Psoas muscle (tissue), 8 donors: ENCODE results near the gene TGM1. TPM values are rescaled to one million over a fixed set of nuclear protein-coding genes. Genes with fewer than 3 reads are reported as not detected.

Experiments used
- ATAC-seq, 4 donors: fragments of 200-7000 bp; cut with Tn5 transposase; one replicate each; pipeline ENCODE4 v1.9.1; 2020; ENCODE audit warnings: moderate library complexity in 3 of 4, mild to moderate bottlenecking in 2 of 4
- DNase-seq, 2 donors: peaks; one replicate each; pipeline ENCODE4 v3.0.0-alpha.2; 2020
- H3K27ac ChIP-seq: fragments of 200-600 bp; one replicate; pipeline ENCODE4 v1.8.0; 2022
- H3K27me3 ChIP-seq, 3 donors: fragments of 200-600 bp in 1 of 3; one replicate each; pipeline versions ENCODE4 v1.6.1 to v1.8.0; 2013 to 2022; ENCODE audit warnings: low read length in 2 of 3, mild to moderate bottlenecking in 2 of 3, moderate library complexity in 1 of 3; ENCODE audit not compliant: insufficient read depth in 3 of 3
- H3K36me3 ChIP-seq, 2 donors: fragments of 200-600 bp in 1 of 2; one replicate each; pipeline versions ENCODE4 v1.6.1 to v1.8.0; 2013 to 2022; ENCODE audit warnings: low read depth in 1 of 2, mild to moderate bottlenecking in 1 of 2, moderate library complexity in 1 of 2; ENCODE audit not compliant: insufficient read depth in 1 of 2
- H3K4me1 ChIP-seq: fragments of 200-600 bp; one replicate; pipeline ENCODE4 v1.8.0; 2022
- H3K4me3 ChIP-seq: fragments of 200-600 bp; one replicate; pipeline ENCODE4 v1.8.0; 2022; ENCODE audit warnings: mild to moderate bottlenecking
- H3K9me3 ChIP-seq: fragments of 200-600 bp; one replicate; pipeline ENCODE4 v1.8.0; 2022
- WGBS, 3 donors: extraction: QIAGEN DNeasy Blood & Tissue Kit; methylation state at CpG; one replicate each; pipeline versions ENCODE4 v1.1.6 to v1.1.7; 2013; 5-methylcytosine and 5-hydroxymethylcytosine counted together
- intact Hi-C, 2 donors: fragments of 100-400 bp; cut with DNase I; formaldehyde crosslinking; loops; one replicate each; pipeline versions ENCODE4 v1.11.0 to v1.14.2; 2022
- polyA plus RNA-seq, 3 donors: library from polyadenylated mRNA; stranded (reverse); fragments of 200-250 nt; gene quantifications; one replicate each; pipeline ENCODE4 v1.2.3, GENCODE V29; 2013
- total RNA-seq, 4 donors: library from RNA; stranded (reverse); fragmentation: NEBNext Ultra II Directional in 2 of 4; extraction: Animal tissue kit (Norgen Biotek cat#: 25700) in 2 of 4; gene quantifications; one replicate each; pipeline versions ENCODE4 v1.2.1 to v1.2.4, GENCODE V29; 2021 to 2023
- TF ChIP-seq, protein P1 (sequence below): fragments of 200-600 bp; IDR thresholded peaks from one replicate; pipeline ENCODE4 v1.8.0; 2022; ENCODE audit warnings: antibody characterized with exemption
- donor health status: healthy with polysubstance abuse.
- donor health status: DM: no; HTN: no; CAD: no; lungs with moderate emphysema.
- donor health status: Bipolar disorder and iron deficiency.
- donor health status: healthy.
- donor health status: DM: yes; HTN: yes; CAD: no.
- donor health status: DM: no; HTN: no; CAD: no.
- donor health status: DM: no; HTN: no; CAD: no.
- donor health status: DM: yes; HTN: yes; CAD: no.

Gene TGM1
- total and polyA plus RNA-seq, 7 donors: 0.17 to 1.3 (median 0.41) TPM; not detected in 1

DNA sequence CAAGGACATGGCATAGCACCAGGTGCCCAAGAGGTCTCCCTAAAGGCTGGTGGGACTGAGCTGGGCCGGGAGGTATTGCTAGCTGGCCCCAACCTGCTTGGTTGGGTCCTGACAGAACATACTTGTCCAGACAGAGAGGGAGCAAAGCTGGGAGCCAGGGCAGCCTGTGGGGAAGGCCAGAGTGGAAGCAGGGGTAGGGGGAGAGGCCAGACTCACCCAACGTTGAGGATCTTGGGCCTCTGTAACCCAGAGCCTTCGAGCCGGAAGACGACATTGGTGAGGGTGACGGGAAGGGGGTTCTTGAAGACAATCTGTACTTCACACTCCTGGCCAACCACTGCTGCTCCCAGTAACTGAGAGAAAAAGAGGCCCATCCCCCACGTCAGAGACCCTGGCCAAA lies 9.0 kb downstream of the TGM1 start:
- Histone ChIP-seq H3K9me3 (no peaks in the 10 kb centered on the region), H3K27ac (no peak overlapping the region), H3K4me3 (no peak overlapping the region), H3K27me3 (no peaks in the 10 kb centered on the region), H3K36me3 (no peaks in the 10 kb centered on the region), H3K4me1 (no peaks in the 10 kb centered on the region)
- intact Hi-C loops: no loop called here
- WGBS, 3 donors: 85 to 87% (median 86%) methylated on average over 7 of the region's 7 CpGs
- no peak for ATAC-seq
- no peak for DNase-seq
- TF ChIP-seq, protein P1, sequence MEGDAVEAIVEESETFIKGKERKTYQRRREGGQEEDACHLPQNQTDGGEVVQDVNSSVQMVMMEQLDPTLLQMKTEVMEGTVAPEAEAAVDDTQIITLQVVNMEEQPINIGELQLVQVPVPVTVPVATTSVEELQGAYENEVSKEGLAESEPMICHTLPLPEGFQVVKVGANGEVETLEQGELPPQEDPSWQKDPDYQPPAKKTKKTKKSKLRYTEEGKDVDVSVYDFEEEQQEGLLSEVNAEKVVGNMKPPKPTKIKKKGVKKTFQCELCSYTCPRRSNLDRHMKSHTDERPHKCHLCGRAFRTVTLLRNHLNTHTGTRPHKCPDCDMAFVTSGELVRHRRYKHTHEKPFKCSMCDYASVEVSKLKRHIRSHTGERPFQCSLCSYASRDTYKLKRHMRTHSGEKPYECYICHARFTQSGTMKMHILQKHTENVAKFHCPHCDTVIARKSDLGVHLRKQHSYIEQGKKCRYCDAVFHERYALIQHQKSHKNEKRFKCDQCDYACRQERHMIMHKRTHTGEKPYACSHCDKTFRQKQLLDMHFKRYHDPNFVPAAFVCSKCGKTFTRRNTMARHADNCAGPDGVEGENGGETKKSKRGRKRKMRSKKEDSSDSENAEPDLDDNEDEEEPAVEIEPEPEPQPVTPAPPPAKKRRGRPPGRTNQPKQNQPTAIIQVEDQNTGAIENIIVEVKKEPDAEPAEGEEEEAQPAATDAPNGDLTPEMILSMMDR: no peak

DNA sequence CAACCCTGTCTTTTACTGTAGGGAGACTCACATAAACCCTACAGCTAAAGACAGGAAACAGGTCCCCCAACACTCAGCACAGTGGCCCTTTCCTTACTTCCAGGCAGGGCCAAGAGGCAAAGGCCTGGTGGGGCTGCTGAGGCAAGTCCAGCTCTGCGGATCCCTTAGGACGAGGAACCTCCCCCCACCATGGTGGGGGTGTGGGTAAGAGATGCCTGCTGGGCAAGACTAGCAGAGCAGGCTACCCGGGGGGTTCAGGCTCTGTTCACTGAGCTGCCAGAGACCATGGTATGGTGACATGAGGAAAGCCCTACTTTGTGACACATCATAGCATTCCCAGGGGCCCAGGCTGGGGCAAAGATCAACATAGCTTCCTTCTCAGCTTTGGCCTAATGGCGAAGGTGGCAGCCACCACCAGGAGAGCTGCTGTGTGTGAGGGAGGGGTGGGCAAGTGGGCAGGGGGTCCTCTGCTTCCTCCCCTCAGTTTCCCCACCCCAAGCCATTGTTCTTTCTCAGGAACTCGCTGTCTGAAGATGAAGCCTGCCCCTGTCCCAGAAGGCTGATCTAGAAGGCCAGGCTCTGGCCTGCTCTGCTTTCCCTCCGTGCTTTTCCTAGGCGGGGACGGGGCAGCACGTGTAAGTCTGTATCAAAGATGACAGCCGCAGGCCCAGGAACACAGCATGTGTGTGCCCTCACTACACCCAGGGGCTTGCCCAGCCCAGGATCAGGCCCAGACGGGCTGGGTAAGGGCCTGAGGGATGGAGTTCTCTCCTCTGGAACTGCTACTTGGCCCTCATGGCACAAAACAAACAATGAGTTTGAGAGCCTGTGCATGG lies 10.5 kb downstream of the TGM1 start:
- WGBS, 3 donors: 78 to 80% (median 79%) methylated on average over 11 of the region's 11 CpGs
- intact Hi-C loops: no loop called here

DNA sequence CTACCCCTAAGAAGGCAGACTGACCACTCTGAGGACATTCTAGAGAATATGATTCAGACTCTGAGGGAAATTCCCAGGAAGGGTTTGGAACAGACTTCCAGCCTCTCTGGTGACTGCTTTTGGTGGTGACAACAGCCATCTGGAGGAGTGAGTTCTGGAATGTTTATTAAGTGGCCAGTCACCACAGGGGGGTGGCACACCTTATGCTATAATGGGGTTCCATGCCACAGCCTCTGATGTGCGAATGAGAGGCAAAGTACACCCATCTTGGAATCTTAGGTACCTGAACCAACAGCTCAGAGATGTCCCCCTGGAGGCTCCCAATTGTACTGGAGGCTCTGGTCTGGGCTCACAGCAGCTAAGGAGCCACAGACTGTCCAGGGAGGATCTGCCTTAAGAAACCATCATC lies 11.1 kb downstream of the TGM1 start:
- H3K27me3 ChIP-seq: no peaks in the 10 kb centered on the region
- intact Hi-C loops: no loop called here
- 85 to 100% (median 87%) methylated on average over 1 of the region's 1 CpG for WGBS, 3 donors
- no peak overlapping the region for H3K4me3 ChIP-seq
- H3K27ac ChIP-seq: no peak overlapping the region
- DNase-seq (no peak), ATAC-seq (no peak)
- no peaks in the 10 kb centered on the region for H3K36me3 ChIP-seq
- TF ChIP-seq, protein P1: no peak
- no peaks in the 10 kb centered on the region for H3K9me3 ChIP-seq
- H3K4me1 ChIP-seq: no peaks in the 10 kb centered on the region

More for the DNA sequence above, 10.5 kb downstream of the TGM1 start:
- H3K4me3 ChIP-seq: no peak overlapping the region
- TF ChIP-seq, protein P1: no peak
- no peaks in the 10 kb centered on the region for H3K27me3 ChIP-seq
- no peaks in the 10 kb centered on the region for H3K4me1 ChIP-seq
- ATAC-seq (no peak), DNase-seq (no peak)
- H3K36me3 ChIP-seq: no peaks in the 10 kb centered on the region
- no peaks in the 10 kb centered on the region for H3K9me3 ChIP-seq
- H3K27ac ChIP-seq: no peak overlapping the region

DNA sequence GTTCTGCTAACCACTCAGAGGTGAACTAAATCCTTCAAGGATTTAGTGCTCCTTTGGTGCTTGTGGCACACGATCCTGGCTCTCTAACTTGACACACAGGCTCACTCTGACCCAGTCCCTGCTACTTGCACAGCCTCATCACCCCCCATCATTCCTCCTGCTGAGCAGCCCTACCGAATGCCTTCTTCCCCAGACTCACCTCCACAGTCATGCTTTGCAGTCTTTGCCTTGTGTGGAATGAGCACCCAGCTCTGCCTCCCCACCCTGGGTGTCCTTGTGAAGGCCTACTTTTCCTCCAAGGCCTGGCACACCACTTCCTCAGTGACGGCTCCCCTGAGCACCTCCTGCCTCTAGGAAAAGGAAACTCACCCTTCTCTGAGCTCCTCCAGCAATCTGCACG lies 12.6 kb downstream of the TGM1 start:
- intact Hi-C loops: no loop called here

More for the DNA sequence above, 12.6 kb downstream of the TGM1 start:
- Histone ChIP-seq H3K4me3 (no peak overlapping the region), H3K9me3 (no peaks in the 10 kb centered on the region), H3K36me3 (no peaks in the 10 kb centered on the region), H3K27ac (no peak overlapping the region), H3K27me3 (no peaks in the 10 kb centered on the region), H3K4me1 (no peaks in the 10 kb centered on the region)
- WGBS, 3 donors: 50 to 76% (median 56%) methylated on average over 4 of the region's 4 CpGs
- ATAC-seq (no peak), DNase-seq (no peak)
- TF ChIP-seq, protein P1: no peak
